Liver (tissue), 3 donors: ENCODE results near the gene YDJC.

ENCODE experiments used
- ATF3 ChIP-seq: IDR thresholded peaks from 2 replicates; pipeline ENCODE4 v1.6.1; 2016; ENCODE audit warnings: antibody characterized with exemption
- CTCF ChIP-seq: fragments of 150-350 bp; IDR thresholded peaks from 2 replicates; pipeline ENCODE4 v1.5.1; 2017; ENCODE audit warnings: improper control_type of control experiment, low read depth, low read length; ENCODE audit not compliant: missing input control
- YY1 ChIP-seq: IDR thresholded peaks from 2 replicates; pipeline ENCODE4 v1.6.1; 2016; ENCODE audit warnings: antibody characterized with exemption, mild to moderate bottlenecking
- donor health status: healthy.
- donor health status: healthy.

GRCh38 chr22:21640810-21641209 lies 11.0 kb upstream of the YDJC start:
- TF ChIP-seq CTCF (no peak), ATF3 (no peak), YY1 (no peak)
